Neural crest cell (in vitro differentiated cells): ENCODE measurements around the gene UACA. TPM values are rescaled to one million over a fixed set of nuclear protein-coding genes. Genes with fewer than 3 reads are reported as not detected.

ENCODE experiments used
- DNase-seq: peaks from one replicate; pipeline ENCODE4 v3.0.0; 2021; ENCODE audit warnings: low read depth, mixed read lengths, low spot score
- H3K27ac Mint-ChIP-seq: one replicate; pipeline ENCODE4 v1.8.0; 2021; ENCODE audit warnings: mild to moderate bottlenecking, mixed read lengths; ENCODE audit not compliant: unreplicated experiment
- H3K27me3 Mint-ChIP-seq: 2 replicates; pipeline ENCODE4 v1.8.0; 2021; ENCODE audit warnings: low read depth, mild to moderate bottlenecking, mixed read lengths
- H3K36me3 Mint-ChIP-seq: 2 replicates; pipeline ENCODE4 v1.8.0; 2021; ENCODE audit warnings: low read depth, mild to moderate bottlenecking, mixed read lengths
- H3K4me1 Mint-ChIP-seq: 2 replicates; pipeline ENCODE4 v1.8.0; 2021; ENCODE audit warnings: mixed read lengths
- H3K4me3 Mint-ChIP-seq: one replicate; pipeline ENCODE4 v1.8.0; 2021; ENCODE audit warnings: mild to moderate bottlenecking, mixed read lengths
- H3K9me3 Mint-ChIP-seq: 2 replicates; pipeline ENCODE4 v1.8.0; 2021; ENCODE audit warnings: mixed read lengths
- CTCF ChIP-seq: fragments of 200-600 bp; sonication (generic); conservative IDR thresholded peaks from 2 replicates; pipeline ENCODE4 v1.5.0; 2021; ENCODE audit warnings: antibody characterized with exemption, mild to moderate bottlenecking
- total RNA-seq: library from RNA; stranded (reverse); gene quantifications from 2 replicates; pipeline ENCODE4 v1.2.1, GENCODE V29; 2021

The UACA gene
- total RNA-seq, 1 donor from 2014 or later = 36.8 TPM

- Mint-ChIP-seq H3K36me3 (peaks cover 3% of the 10 kb centered on the region), H3K4me3 (no peak overlapping the region), H3K9me3 (no peaks in the 10 kb centered on the region), H3K27ac (no peak overlapping the region), H3K4me1 (no peaks in the 10 kb centered on the region), H3K27me3 (no peaks in the 10 kb centered on the region)
- no peak for DNase-seq
- no peak for TF ChIP-seq CTCF
Measured at GRCh38 chr15:70658641-70659040, 104.7 kb downstream of the UACA start.

- TF ChIP-seq CTCF = no peak
- no peak for DNase-seq
- Mint-ChIP-seq H3K27ac (no peak overlapping the region), H3K27me3 (no peaks in the 10 kb centered on the region), H3K9me3 (peaks cover 4% of the 10 kb centered on the region), H3K4me1 (peaks cover 5% of the 10 kb centered on the region), H3K36me3 (peaks cover 8% of the 10 kb centered on the region), H3K4me3 (no peak overlapping the region)
Measured at GRCh38 chr15:70653426-70653825, 109.9 kb downstream of the UACA start.

- no peak overlapping the region for H3K4me3 Mint-ChIP-seq
- H3K9me3 Mint-ChIP-seq = peaks cover 4% of the 10 kb centered on the region
- H3K4me1 Mint-ChIP-seq = peaks cover 5% of the 10 kb centered on the region
- TF ChIP-seq CTCF = no peak
- peaks cover 8% of the 10 kb centered on the region for H3K36me3 Mint-ChIP-seq
- no peak overlapping the region for H3K27ac Mint-ChIP-seq
- H3K27me3 Mint-ChIP-seq = no peaks in the 10 kb centered on the region
- no peak for DNase-seq
Measured at GRCh38 chr15:70652341-70652740, 111.0 kb downstream of the UACA start.

DNA sequence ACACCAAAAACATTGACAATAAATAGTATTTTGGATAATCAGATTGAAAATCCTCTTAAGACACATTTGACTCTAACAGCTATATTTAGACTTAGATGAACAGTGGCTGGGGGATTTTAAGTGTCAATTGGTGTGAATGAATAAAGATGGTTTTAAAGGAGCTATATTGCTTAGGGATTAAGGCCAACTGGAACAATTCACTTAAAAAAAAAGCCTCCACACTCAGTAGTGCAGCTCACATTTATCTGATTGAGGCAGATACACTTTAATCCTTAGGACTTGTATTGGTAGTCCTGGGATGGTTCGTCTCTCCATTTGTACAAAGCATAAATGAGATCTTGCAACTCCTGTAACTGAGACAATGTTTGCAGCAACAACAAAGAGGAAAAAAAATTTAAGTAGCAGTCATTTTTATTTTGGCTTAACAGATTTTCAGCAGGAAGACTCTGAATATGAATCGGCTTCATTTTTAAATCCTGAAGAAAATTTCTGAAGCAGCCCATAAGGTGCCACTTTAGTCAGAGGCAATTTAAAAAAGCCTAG, 112.0 kb downstream of the UACA start:
- no peak for TF ChIP-seq CTCF
- Mint-ChIP-seq H3K9me3 (peaks cover 4% of the 10 kb centered on the region), H3K4me3 (no peak overlapping the region), H3K27ac (no peak overlapping the region), H3K4me1 (peaks cover 5% of the 10 kb centered on the region), H3K27me3 (no peaks in the 10 kb centered on the region), H3K36me3 (peaks cover 8% of the 10 kb centered on the region)
- DNase-seq = no peak

DNA sequence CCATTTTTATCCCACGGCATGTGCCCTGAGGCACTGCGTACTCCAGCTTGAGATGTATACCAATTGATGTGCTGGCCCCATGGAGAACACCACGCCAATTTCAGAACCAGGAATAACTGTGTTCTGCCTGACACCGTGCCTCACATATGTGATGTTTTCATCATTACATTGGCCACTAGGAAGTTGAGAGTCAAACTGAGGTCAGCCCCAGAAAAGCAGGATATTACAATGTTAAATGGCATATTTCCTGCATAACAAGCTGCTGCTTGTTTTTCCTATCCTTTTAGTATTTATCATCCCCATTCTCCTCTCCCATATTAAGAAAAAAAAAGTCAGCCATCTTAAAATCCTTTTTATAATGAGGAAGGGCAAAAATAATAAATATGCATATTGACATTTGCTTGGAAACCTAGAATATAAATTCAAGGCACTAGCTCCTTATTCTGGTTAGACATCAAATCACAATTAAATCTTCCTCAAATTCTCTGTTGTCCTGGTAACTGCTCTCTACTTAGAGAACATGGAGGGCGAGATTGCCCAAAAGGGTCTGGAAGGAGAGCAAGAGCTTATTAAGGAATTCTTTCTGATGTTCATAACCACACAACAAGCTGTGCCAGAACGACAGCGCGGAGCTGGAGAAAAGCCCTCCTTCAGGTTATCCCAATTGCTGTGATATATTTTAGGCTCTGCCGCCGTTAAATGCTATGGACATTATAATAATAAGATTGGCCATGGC, 112.6 kb downstream of the UACA start:
- H3K4me3 Mint-ChIP-seq = no peak overlapping the region
- H3K4me1 Mint-ChIP-seq = peaks cover 8% of the 10 kb centered on the region
- H3K27ac Mint-ChIP-seq = no peak overlapping the region
- TF ChIP-seq CTCF = no peak
- no peaks in the 10 kb centered on the region for H3K27me3 Mint-ChIP-seq
- peaks cover 4% of the 10 kb centered on the region for H3K9me3 Mint-ChIP-seq
- DNase-seq = no peak
- peaks cover 8% of the 10 kb centered on the region for H3K36me3 Mint-ChIP-seq
